GM19035 (cell line): ENCODE data around the gene TUBGCP3.

Source experiments
- ATAC-seq: cut with Tn5 transposase; IDR thresholded peaks from one replicate; pipeline ENCODE4 v1.9.1; 2021; ENCODE audit not compliant: unreplicated experiment

Gene TUBGCP3

DNA sequence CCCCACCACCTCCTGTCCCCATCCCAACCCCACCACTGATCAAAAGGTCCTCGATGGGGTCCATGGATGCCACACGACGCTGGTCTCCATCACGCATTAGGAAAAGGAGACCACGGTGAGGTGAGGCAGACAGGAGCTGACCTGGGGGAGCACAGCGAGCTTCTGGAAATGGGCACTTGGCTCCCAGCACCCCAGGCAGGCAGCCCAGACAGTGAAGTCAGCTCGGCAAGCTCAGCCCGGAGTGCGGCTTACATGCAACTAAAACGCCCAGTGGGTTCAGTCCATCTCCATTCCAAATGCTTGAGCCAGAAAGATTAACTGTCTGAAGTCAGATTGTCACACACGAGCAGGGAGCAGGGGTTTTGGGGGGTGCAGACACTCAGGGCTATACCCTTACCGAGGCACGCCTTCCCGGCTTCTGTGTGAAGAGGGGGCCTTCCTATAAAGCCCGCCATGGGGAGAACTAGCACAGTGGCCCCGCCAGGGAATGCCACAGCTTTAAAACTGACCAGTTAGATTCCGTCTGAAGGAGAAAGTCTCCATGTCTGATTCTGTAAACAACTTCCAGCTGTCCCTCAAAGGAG lies 132.4 kb downstream of the TUBGCP3 start:
- ATAC-seq: no peak

DNA sequence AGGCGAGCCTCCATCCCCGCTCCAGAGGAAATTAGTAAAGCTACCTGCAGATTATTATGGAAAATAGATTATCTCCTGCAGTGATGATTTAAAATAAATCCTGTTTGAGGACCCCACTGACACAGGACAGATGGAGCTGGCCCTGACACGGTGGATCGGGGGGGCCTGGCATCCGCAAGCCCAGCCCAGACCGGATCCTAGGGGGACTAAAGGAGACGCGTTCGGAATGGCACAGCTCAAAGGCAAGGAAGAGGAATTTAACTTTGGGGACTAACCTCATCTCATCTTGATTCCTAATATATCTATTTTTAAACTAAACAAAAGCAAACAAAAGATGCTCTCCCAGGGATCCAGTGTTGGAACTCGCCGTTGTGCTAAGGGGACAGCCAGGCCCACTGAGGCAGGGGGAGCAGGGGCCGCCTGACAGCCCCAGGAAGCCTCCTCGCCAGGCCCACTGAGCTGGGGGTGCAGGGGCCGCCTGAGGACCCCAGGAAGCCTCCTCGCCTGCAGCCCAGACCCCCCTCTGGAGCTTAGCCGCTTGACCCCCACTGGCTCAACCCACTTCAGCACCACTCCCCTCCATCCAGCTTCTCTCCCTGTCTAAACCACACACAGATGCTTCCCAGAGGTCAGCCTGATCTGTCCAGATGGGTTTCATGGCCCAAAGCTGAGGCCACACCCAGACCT lies 133.2 kb downstream of the TUBGCP3 start:
- no peak for ATAC-seq

DNA sequence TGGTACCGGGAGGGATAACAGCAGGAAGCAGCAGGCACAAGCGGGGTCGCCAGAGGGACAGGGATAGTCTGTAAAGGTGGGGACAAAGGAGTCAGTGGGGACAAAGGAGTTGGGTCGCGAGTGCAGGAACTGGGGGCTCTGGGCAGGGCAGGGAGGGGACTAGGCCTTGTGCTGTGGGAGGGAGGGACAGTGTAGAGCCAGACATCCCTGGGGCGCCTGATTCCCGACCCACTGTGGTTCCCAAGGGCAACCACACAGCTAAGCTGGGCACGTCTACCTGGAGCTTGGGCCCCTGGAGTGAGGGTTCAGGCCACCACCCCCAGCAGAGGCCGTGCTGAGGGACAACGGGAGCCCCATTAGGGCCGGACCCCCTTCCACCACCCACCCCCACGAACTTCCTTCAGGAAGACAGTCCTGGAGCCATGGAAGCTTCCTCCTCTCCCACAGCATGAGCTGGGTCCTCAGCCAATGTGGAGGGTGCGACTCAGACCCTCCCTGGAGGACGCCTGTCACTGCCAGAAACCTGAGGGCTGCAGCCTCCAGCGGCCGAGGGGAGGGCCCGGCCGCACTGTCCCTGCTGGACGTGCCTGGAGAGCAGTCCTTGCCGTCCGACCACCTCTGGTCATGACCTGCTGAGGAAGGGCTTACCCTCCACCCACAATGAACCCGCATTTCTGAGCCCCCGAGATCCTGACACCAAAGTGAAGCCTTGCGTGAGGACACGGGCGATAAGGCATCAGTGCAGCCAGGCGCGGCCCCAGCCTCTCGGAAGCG lies 133.9 kb downstream of the TUBGCP3 start:
- ATAC-seq: no peak

DNA sequence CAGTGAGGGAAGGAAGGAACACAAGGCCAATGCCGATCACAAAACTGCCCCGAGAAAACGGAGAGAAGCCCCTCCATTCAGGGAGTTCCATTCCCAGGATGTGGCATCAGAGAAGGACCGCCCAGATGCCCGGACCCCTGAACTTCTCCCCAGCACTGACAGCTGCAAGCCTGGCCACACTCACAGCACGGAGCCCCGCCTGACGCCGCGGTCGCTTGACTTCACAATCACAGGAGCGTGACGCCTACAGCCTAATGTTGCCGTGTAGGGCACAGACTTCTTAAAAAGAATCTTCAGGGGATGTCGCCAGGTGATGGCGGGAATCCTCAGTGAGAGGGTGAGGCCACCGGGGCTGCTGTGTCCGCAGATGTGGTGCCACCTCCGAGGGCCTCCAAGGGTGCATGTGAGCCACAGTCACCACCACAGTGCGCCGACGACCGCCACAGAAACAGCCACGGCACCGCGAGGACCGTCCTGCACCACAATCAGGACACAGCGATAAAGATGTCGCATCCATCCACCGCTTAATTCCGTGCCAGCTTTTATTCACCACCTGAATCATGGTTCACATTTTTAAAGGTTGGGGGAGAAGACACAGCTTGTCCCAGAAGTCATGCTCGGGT lies 134.6 kb downstream of the TUBGCP3 start:
- no peak for ATAC-seq

DNA sequence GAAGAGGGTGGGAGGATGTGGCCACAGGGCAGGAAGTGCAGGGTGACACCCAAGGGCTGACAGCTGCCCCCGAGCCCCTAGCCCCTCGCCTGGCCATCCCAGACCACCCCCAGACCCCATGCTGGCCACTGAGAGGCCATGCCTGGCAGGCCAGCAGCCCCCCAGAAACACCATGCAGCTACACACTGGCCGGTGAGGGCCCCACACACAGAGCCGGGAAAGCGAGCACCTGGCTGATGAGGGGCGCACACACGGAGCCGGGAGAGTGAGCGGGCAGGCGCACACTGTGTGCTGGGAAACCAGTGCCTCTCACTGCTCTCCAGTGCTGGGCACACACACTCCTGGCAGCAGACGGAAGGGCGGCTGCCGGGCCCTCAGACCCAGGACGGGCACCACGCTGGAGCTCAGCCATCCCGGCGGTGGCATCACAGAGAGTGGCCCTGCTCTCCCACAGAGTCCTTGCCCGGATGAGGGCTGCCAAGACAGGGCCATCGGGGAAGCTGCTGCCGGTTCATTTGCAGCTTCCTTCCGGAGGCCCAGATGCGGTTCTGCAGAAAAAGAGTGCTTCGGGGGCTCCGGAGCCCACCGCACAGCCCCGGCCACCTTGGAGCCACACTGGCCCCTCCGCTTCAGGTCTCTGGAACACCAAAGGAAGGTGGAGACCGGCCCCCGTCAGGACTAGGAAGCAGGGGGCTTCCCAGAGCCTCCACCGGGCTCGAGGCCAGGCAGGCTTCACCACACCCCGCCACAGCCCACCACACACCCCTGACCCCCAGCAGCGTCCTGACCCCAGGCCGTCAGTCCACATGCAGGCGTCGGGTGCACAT lies 135.4 kb downstream of the TUBGCP3 start:
- ATAC-seq: no peak

DNA sequence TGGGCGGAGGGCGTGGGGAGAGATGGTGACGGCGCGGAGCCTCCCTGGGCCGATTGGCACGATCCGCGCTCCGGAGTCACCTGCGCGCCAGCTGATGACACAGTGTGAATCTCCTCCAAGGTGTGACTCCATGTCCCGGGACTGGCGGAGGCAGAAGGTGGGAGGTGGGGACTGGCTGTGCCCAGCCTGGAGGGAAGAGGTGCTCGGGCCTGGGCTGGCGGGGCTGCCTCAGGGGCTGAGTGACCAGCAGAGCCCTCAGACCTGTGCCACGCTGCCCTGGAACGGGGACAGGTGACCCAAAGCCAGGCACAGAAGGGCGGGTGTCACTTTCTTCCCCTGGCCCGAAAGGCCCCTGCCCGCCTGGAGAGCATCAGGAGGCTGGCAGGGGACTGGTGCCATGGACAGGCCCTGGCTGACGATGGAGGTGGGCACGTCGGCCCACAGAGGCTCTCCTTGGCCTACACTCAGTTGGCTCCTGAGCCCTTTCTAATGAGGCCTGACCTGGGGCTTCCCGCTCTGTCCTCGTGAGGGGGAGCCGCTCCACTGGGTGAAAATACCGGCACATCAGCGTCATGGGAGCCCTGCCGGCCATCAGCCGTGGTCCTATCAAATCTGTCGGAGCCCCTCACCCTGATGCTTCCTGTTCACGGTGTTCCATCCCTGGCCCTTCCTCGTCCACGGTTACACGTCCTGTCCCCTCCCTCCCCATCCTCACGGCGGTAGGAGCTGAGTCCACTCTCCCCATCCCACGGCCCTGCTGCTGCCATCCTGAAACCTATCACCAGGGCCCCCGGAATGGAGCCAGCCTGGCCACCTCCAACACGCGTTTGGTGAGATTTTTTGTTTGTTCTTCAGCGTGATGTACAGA lies 136.2 kb downstream of the TUBGCP3 start:
- no peak for ATAC-seq

DNA sequence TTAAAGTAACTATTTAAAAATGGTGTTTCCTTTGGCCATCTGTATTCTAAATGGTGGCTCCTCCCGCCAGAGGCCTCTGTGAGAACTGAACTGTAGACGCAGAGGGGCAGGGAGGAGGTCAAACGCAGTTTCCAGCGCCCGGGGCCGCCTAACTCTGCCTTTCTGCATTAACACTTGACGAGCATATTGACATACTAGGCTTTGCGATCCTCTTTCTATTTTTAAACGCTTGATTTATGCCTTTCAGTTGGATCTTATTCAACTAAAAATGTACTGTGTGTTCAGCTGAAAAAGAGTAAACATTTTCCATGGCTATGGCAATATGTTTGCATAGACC lies 137.1 kb downstream of the TUBGCP3 start:
- ATAC-seq: no peak

DNA sequence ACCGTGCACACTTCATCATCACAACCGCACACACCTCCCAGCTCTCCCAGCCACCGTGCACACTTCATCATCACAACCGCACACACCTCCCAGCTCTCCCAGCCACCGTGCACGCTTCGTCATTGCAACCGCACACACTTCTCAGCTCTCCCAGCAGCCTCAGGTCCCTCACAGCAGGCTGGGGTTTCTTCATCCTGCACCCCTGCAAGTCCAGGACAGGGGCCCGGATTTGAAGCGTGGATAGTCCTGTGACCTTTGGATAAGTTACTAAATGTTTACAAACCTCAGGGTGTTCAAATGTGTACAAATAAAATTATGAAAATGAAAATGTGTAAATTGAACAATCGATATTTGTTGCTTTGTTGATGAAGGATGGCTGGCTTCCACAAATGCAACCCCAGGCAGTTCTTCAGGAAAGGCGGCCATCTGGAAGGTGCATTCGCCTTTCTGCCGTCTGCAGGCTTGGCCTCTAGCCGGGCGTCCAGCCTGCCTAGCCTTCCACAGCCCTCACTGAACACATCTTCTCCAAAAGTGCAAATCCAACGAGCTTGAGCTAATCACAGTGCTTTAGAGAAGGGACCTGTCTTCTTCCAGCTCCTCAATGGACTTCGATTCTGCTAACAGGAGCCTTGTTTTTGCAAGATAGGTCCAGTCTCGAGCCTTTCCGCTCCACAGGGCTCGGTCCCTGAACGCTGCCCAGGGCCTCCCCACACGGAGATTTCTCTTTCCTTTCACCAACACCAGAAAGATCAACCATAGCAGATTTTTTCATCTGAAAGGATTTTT lies 137.6 kb downstream of the TUBGCP3 start:
- ATAC-seq: no peak

DNA sequence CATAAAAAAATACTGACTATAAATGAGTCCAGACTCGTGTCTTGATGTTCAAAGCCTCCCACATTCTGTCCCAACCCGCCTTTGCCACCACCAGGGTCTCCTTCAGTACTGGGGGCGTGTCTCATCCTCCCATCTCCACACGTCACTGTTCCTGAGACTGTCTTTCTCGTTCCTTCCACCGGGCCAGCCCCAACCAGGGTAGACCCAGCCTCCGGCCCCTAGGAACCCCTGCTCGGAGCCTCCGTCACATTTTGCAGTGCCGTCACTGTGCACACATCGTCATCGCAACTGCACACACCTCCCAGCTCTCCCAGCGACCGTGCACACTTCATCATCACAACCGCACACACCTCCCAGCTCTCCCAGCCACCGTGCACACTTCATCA lies 138.4 kb downstream of the TUBGCP3 start:
- ATAC-seq: no peak

DNA sequence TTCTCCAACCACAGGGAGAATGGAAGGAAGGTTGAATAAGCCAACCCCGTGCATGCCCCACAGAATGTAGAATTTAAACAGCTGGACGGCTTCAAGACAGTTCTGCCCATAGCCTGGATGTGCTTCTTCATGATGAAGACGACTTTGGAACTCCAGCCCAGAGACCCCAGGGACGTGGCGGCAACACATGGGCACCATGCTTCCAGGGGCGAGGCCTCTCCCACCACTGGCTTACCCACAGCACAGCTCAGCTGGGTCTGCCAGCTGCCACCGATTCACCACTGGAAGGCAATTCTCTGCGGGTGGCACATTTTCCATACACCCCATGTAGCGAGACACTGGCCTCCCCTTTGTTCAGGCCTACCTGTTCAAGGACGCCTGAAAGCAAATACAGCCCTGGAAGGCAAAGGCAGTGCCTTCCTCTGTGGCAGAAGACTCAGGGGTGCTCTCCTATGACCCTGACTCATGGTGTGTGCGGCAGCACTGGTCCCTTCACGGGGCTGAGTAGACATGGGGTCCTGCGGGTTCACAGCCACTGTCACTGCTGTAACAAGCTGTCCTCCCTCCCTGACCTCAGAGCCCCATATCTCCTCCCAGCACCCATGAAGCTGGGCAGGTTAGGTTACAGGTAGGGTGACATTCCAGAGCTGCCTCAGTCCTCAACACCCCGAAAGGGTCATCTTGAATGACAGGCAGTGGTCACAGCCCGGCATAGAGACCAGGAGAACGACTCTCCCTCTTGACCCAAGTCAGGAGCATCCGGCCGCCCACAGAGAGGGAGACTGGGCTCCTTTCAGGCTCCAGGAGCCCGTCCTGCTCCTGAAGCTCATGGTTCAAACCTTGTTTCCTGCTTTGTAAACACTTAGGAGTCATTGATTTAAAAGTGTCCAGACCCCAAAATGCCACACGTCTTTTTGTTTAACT lies 139.1 kb downstream of the TUBGCP3 start:
- ATAC-seq: no peak

DNA sequence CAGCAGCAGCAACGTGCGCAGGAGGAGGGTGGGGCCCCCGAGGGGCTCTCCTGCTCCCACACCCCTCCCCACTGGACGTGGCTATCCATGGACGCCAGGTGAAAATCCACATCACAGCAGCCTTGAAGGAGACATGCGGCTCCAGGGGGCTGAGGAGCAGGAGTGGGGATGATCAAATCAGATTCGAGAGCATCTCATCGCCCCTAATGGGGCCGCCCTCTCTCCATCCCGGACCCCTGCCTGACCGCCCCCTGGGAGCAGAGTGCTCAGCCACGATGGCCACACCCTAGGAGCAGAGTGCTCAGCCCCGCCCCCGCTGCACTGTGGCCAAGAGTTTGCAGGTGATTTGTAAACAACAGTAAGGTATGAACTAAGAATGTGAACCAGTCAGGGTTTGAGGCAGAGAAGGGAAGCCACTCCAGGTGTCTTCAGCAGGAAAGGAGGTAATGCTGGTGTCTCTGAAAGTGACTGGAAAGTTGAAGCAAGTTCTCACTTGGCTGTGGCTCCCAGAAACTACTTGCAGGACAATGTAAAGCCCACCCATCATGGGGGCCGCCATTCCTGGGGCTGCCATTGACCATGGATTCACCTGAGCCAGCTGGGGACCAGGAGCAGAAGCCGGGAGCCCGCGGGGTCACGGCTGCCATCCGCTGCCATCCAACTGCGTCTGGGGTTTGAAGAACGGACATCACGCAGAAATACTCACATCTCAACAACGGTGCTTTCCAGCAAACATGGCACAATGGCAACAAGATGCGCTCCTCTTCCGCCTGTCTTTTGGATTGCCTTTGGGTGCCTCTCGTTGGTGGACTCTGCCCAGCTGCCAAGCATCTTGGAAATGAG lies 140.0 kb downstream of the TUBGCP3 start:
- ATAC-seq: no peak

DNA sequence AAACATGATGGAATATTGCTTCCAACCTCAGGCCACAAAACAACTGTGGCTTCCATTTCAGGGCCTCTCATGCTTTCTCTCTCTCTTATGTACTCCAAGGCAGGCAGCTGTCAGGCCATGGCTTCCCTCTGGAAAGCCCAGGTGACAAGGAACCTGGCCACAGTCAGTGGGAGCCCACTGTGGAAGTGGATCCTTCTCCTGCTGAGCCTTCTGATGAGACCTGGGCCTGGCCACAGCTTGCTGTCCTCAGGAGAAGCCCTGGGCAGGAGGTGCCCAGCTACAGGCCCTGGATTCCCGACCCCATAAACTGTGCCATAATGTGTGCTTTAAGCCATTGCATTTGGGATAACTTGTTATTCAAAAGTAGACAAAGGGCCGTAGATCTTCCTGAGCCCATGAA lies 140.6 kb downstream of the TUBGCP3 start:
- no peak for ATAC-seq

DNA sequence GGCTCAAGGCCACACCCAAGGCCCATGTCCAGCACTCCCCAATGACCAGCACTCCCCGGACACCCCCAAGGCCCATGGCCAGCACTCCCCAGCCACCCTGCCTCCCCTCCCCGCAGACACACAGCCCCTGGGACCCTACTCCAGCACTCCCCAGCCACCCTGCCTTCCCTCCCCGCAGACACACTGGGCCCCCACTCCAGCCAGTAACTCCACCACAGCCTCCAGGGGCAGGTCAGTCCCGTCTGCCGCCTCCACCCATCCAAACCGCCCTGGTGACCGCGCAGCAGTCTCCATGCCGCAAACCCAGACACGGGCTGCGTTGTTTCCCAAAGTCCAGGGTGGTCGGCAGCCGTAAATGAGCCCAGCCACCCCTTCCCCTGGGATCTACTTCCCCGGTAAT lies 141.1 kb downstream of the TUBGCP3 start:
- ATAC-seq: no peak

DNA sequence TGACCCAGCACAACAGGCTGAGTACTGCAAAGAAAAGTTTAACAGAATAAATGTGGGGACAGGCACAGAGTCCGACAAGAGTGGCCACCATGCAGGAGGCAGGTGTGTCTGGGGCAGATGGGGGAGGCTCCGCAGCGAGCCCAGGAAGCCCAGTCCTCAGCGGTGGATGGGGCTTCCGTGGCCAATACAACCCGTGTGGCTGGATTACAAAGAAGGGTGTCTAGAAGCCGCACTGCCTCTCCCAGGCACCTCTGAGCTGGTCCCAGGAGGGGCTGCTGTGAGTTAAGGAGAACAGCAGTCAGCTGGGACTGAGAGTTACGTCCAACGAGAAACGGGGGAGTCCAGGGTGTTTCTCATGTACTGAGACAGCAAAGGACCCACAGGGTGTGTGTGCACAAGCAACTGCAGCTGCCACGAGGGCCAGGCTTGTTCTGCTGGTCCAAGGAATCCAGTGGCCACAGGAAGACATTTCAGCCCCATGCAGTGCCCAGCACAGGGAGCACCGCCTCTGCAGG lies 141.5 kb downstream of the TUBGCP3 start:
- no peak for ATAC-seq

DNA sequence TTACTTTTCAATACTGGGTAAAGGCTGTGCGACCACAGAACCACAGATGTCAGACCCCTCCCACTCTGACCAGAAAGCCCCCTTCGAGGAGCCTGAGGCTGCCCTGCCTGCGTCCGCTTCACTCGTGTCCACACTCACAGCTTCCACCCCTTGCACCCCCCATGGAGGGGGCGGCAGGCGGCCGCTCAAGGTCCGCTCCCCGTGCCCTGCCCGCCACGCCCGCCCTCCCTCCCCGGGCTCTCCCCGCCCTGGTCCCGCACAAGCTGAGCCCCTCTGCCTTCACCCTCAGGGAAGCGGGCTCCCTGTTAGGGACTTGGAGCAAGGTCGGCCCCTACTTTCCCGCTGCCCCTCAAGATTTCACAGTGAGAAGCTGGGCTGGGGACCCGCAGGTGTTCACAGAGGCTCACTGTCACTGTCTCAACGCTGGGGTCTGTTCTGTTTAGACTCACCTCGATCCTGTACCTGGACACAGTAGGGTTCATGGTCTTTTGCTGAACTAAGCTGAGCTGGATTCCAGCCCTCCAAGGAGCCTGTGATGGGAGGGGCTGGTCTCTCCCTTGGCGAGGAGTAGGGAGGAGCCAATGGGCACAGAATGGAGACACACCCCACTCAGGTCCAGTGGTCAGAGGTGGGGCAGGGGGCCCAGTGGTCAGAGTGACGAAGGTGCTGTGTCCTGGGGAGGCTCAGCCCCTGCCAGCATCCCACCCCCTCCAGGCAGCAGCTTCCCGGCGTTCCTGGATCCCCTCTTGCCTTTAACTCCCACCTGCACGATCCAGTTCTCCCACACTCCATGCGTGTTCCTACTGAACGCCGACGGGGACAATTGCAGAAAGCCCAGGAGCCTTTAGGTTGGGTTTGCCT lies 142.3 kb downstream of the TUBGCP3 start:
- no peak for ATAC-seq
